KBM-7 (cell line): ENCODE measurements around the gene TMEM178B.
A peak's percentile ranks its signal among the peaks of the same experiment; 100 is the strongest.
"Not testable (repeated sequence)": the region's sequence is repeated elsewhere in the genome, so short reads cannot be mapped to it uniquely, and the experiment has no call there.

ENCODE experiments used
- DNase-seq: peaks from one replicate; pipeline ENCODE4 v3.0.0-alpha.2; 2015
- in situ Hi-C: fragments of 300-500 bp; cut with MboI; formaldehyde crosslinking; loops from 2 replicates; pipeline ENCODE4 v1.14.3; 2020; ENCODE audit warnings: low sequenced_read_pairs, low pct_unique_long_range_greater_than_20kb, mixed read lengths

The TMEM178B gene

GRCh38 chr7:141073641-141074161 is at the start of gene TMEM178B:
Gene TMEM178B (plus strand): TSS chr7:141074064.
- DNase-seq = no peak

GRCh38 chr7:141024668-141025067 is 49.2 kb upstream of the TMEM178B start:
- in situ Hi-C loops = no loop called here
- DNase-seq = no peak

More at GRCh38 chr7:141073641-141074161, at the start of gene TMEM178B:
- in situ Hi-C loops = no loop called here

- in situ Hi-C loops = no loop called here
- DNase-seq = no peak
Observed at GRCh38 chr7:141027043-141027442, 46.8 kb upstream of the TMEM178B start.

GRCh38 chr7:141028767-141029166 is 45.1 kb upstream of the TMEM178B start:
- in situ Hi-C loops = no loop called here
- DNase-seq = no peak

GRCh38 chr7:141032539-141033323 is 41.1 kb upstream of the TMEM178B start:
- in situ Hi-C loops, DNase-seq: not testable (repeated sequence)

GRCh38 chr7:141038100-141038499 is 35.8 kb upstream of the TMEM178B start:
- in situ Hi-C loops, DNase-seq: not testable (repeated sequence)

GRCh38 chr7:141039376-141039775 is 34.5 kb upstream of the TMEM178B start:
- DNase-seq = no peak
- in situ Hi-C loops = no loop called here

- no peak for DNase-seq
- in situ Hi-C loops = no loop called here
Observed at GRCh38 chr7:141042222-141043193, 31.4 kb upstream of the TMEM178B start.

- in situ Hi-C loops = no loop called here
- no peak for DNase-seq
Observed at GRCh38 chr7:141043616-141044015, 30.2 kb upstream of the TMEM178B start.

GRCh38 chr7:141045126-141045841 is 28.6 kb upstream of the TMEM178B start:
- no peak for DNase-seq
- in situ Hi-C loops = no loop called here

- DNase-seq = no peak
- in situ Hi-C loops = no loop called here
Observed at GRCh38 chr7:141045842-141046620, 27.8 kb upstream of the TMEM178B start.

GRCh38 chr7:141053626-141054025 is 20.2 kb upstream of the TMEM178B start:
- no peak for DNase-seq
- in situ Hi-C loops = no loop called here

GRCh38 chr7:141055146-141055545 is 18.7 kb upstream of the TMEM178B start:
- in situ Hi-C loops = no loop called here
- DNase-seq = no peak

- in situ Hi-C loops = no loop called here
- no peak for DNase-seq
Observed at GRCh38 chr7:141057788-141058187, 16.1 kb upstream of the TMEM178B start.

- in situ Hi-C loops, DNase-seq: not testable (repeated sequence)
Observed at GRCh38 chr7:141067856-141068255, 6.0 kb upstream of the TMEM178B start.

- DNase-seq = peak; percentile 47
- in situ Hi-C loops = no loop called here
Observed at GRCh38 chr7:141071260-141071854, 2.5 kb upstream of the TMEM178B start.

- DNase-seq = peak; percentile 33
- in situ Hi-C loops = no loop called here
Observed at GRCh38 chr7:141071855-141072547, 1.9 kb upstream of the TMEM178B start.
